Psoas muscle (tissue), 8 donors: ENCODE measurements around the gene APOBEC4. TPM values are rescaled to one million over a fixed set of nuclear protein-coding genes. Genes with fewer than 3 reads are reported as not detected.
"Not testable (repeated sequence)": the region's sequence is repeated elsewhere in the genome, so short reads cannot be mapped to it uniquely, and the experiment has no call there.

ENCODE experiments used
- ATAC-seq, 4 donors: fragments of 200-7000 bp; cut with Tn5 transposase; one replicate each; pipeline ENCODE4 v1.9.1; 2020; ENCODE audit warnings: moderate library complexity in 3 of 4, mild to moderate bottlenecking in 2 of 4
- DNase-seq, 2 donors: peaks; one replicate each; pipeline ENCODE4 v3.0.0-alpha.2; 2020
- H3K27ac ChIP-seq: fragments of 200-600 bp; one replicate; pipeline ENCODE4 v1.8.0; 2022
- H3K27me3 ChIP-seq, 3 donors: fragments of 200-600 bp in 1 of 3; one replicate each; pipeline versions ENCODE4 v1.6.1 to v1.8.0; 2013 to 2022; ENCODE audit warnings: low read length in 2 of 3, mild to moderate bottlenecking in 2 of 3, moderate library complexity in 1 of 3; ENCODE audit not compliant: insufficient read depth in 3 of 3
- H3K36me3 ChIP-seq, 2 donors: fragments of 200-600 bp in 1 of 2; one replicate each; pipeline versions ENCODE4 v1.6.1 to v1.8.0; 2013 to 2022; ENCODE audit warnings: low read depth in 1 of 2, mild to moderate bottlenecking in 1 of 2, moderate library complexity in 1 of 2; ENCODE audit not compliant: insufficient read depth in 1 of 2
- H3K4me1 ChIP-seq: fragments of 200-600 bp; one replicate; pipeline ENCODE4 v1.8.0; 2022
- H3K4me3 ChIP-seq: fragments of 200-600 bp; one replicate; pipeline ENCODE4 v1.8.0; 2022; ENCODE audit warnings: mild to moderate bottlenecking
- H3K9me3 ChIP-seq: fragments of 200-600 bp; one replicate; pipeline ENCODE4 v1.8.0; 2022
- WGBS, 3 donors: extraction: QIAGEN DNeasy Blood & Tissue Kit; methylation state at CpG; one replicate each; pipeline versions ENCODE4 v1.1.6 to v1.1.7; 2013; 5-methylcytosine and 5-hydroxymethylcytosine counted together
- intact Hi-C, 2 donors: fragments of 100-400 bp; cut with DNase I; formaldehyde crosslinking; loops; one replicate each; pipeline versions ENCODE4 v1.11.0 to v1.14.2; 2022
- polyA plus RNA-seq, 3 donors: library from polyadenylated mRNA; stranded (reverse); fragments of 200-250 nt; gene quantifications; one replicate each; pipeline ENCODE4 v1.2.3, GENCODE V29; 2013
- total RNA-seq, 4 donors: library from RNA; stranded (reverse); fragmentation: NEBNext Ultra II Directional in 2 of 4; extraction: Animal tissue kit (Norgen Biotek cat#: 25700) in 2 of 4; gene quantifications; one replicate each; pipeline versions ENCODE4 v1.2.1 to v1.2.4, GENCODE V29; 2021 to 2023
- TF ChIP-seq, protein P1 (sequence below): fragments of 200-600 bp; IDR thresholded peaks from one replicate; pipeline ENCODE4 v1.8.0; 2022; ENCODE audit warnings: antibody characterized with exemption
- donor health status: healthy with polysubstance abuse.
- donor health status: DM: no; HTN: no; CAD: no; lungs with moderate emphysema.
- donor health status: Bipolar disorder and iron deficiency.
- donor health status: healthy.
- donor health status: DM: yes; HTN: yes; CAD: no.
- donor health status: DM: no; HTN: no; CAD: no.
- donor health status: DM: no; HTN: no; CAD: no.
- donor health status: DM: yes; HTN: yes; CAD: no.

The APOBEC4 gene
- total and polyA plus RNA-seq, 7 donors, result not detected

DNA sequence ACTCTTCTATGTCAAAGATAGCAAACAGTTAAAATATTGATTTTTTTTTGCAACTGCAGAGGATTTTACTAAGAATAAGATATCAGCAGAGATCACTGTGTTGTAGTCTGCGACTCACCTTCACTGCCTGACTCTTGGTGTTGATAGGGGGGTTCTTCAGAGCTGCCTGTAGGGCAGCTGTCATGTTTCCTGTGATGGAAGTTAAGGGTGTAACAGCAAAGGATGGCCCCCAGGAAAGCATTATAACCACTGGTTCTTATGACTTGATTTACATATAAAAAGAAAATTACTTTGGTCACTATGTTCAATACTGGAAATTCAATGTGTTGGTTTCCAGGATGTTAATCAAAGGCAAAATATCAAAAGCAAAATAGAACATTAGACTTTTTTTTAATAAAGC lies 20.2 kb downstream of the APOBEC4 start:
- intact Hi-C loops, result loop anchor here in 1 of 2 donors (10.0 kb wide), 1 partner anchor 1038 kb away; no protein-coding TSS in a partner anchor
- peak overlapping the region; percentile 87 for H3K27ac ChIP-seq
- peak overlapping the region; percentile 90 for H3K4me3 ChIP-seq
- peaks cover 6 to 45% of the 10 kb centered on the region in 2 donors for H3K36me3 ChIP-seq
- H3K4me1 ChIP-seq, result peaks cover 35% of the 10 kb centered on the region
- DNase-seq (no peak), ATAC-seq (no peak)
- no peaks in the 10 kb centered on the region for H3K27me3 ChIP-seq
- no peaks in the 10 kb centered on the region for H3K9me3 ChIP-seq
- TF ChIP-seq, protein P1, sequence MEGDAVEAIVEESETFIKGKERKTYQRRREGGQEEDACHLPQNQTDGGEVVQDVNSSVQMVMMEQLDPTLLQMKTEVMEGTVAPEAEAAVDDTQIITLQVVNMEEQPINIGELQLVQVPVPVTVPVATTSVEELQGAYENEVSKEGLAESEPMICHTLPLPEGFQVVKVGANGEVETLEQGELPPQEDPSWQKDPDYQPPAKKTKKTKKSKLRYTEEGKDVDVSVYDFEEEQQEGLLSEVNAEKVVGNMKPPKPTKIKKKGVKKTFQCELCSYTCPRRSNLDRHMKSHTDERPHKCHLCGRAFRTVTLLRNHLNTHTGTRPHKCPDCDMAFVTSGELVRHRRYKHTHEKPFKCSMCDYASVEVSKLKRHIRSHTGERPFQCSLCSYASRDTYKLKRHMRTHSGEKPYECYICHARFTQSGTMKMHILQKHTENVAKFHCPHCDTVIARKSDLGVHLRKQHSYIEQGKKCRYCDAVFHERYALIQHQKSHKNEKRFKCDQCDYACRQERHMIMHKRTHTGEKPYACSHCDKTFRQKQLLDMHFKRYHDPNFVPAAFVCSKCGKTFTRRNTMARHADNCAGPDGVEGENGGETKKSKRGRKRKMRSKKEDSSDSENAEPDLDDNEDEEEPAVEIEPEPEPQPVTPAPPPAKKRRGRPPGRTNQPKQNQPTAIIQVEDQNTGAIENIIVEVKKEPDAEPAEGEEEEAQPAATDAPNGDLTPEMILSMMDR, result no peak
- 56 to 82% (median 67%) methylated on average over 1 of the region's 1 CpG for WGBS, 3 donors

DNA sequence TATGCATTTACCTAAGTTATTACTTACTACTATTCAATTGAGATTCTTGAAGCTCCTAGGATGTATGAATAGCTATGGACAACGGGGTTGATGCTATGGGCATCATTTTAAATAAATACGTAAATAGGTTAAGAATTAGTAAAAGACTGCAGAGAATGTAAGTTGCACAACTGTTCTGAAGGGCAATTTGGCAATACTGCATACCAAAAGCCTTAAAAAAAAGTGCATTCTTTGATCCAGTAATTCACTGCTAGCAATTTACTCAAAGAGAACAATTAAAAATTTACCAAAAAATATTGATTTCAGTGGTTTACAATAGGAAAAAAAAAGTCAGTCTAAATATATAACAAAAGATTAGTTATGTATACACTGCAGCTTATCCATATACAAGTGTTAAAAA lies 21.0 kb downstream of the APOBEC4 start:
- Histone ChIP-seq H3K27ac (no peak overlapping the region), H3K27me3 (no peaks in the 10 kb centered on the region), H3K4me1 (peaks cover 35% of the 10 kb centered on the region), H3K36me3 (peaks cover 6 to 52% of the 10 kb centered on the region in 2 donors), H3K4me3 (peak overlapping the region; percentile 90), H3K9me3 (no peaks in the 10 kb centered on the region)
- ATAC-seq (no peak), DNase-seq (no peak)
- WGBS, 3 donors, result 53 to 59% (median 55%) methylated on average over 2 of the region's 2 CpGs
- TF ChIP-seq, protein P1, result no peak
- intact Hi-C loops, result loop anchor here in 1 of 2 donors (10.0 kb wide), 1 partner anchor 1037 kb away; no protein-coding TSS in a partner anchor

DNA sequence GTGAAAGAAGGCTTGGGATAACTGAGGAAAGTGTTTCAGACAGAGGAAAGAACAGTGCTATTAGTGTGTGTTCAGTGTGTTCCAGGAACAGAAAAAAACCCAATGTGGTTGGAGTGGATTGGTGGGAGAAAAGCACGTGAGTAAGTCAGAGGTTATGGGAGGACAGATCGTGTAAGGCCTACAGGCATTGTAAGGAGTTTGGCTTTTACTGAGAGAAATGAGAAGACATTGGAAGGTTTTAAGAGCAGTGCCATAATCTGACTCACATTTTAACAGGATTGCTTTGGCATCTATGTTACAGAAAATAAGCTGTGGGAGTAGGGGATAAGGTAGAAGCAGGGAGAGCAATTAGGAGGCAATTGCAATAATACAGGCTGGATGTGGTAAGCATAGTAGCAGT lies 22.4 kb downstream of the APOBEC4 start:
- DNase-seq (no peak), ATAC-seq (no peak)
- Histone ChIP-seq H3K27me3 (no peaks in the 10 kb centered on the region), H3K9me3 (no peaks in the 10 kb centered on the region), H3K4me1 (peaks cover 40% of the 10 kb centered on the region), H3K36me3 (peaks cover 6 to 59% of the 10 kb centered on the region in 2 donors), H3K27ac (no peak overlapping the region), H3K4me3 (peak overlapping the region; percentile 15)
- 35 to 65% (median 56%) methylated on average over 2 of the region's 2 CpGs for WGBS, 3 donors
- TF ChIP-seq, protein P1, result no peak
- intact Hi-C loops, result loop anchor here in 1 of 2 donors (10.0 kb wide), 1 partner anchor 1036 kb away; no protein-coding TSS in a partner anchor

DNA sequence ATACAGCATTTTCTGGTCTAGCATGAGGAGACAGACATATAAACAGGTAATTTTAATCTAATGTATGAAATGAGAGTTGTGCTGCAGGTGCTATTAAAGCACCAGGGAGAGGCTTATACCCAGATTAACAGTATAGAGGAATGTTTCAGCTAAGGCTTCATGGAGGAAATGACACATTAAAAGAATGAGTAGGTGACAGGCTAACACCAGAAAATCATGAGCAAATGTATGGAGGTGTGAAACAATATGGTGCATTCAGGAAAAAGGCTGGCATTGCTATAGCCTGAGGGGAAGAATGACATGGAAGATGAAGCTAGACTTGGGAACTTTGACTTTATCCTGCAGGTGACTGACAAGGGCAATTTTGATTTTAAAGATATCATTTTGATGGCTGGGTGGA lies 24.6 kb downstream of the APOBEC4 start:
- Histone ChIP-seq H3K36me3 (peaks cover 6 to 74% of the 10 kb centered on the region in 2 donors), H3K27me3 (no peaks in the 10 kb centered on the region), H3K27ac (no peak overlapping the region), H3K9me3 (no peaks in the 10 kb centered on the region), H3K4me3 (no peak overlapping the region), H3K4me1 (peaks cover 34% of the 10 kb centered on the region)
- TF ChIP-seq, protein P1, result no peak
- intact Hi-C loops, result no loop called here
- no peak for DNase-seq
- no peak for ATAC-seq

DNA sequence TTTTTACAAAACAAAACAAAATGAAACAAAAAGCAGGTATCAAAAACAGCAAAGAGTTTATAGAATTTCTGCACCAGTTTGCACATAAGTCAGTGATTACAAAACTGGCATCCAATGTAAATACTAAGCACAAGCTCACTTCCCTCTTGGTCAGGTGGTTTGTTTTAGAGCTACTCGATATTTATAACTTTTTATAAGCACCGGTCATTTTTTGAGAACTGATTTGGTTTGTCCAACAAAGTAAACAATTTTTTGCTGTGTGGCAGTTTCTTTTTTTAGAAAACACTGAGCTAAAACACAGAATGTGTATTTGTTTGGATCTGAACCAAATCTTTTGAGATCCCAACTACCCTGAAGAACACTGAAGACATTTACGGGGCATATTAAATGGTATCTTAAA lies 26.9 kb downstream of the APOBEC4 start:
- H3K4me3 ChIP-seq, DNase-seq, H3K27me3 ChIP-seq, intact Hi-C loops, ATAC-seq, H3K27ac ChIP-seq, H3K9me3 ChIP-seq: not testable (repeated sequence)
- H3K36me3 ChIP-seq, result peaks cover 6 to 59% of the 10 kb centered on the region in 2 donors
- peaks cover 19% of the 10 kb centered on the region for H3K4me1 ChIP-seq
- 40 to 56% (median 53%) methylated on average over 3 of the region's 3 CpGs for WGBS, 3 donors
